AG04450 (cell line): ENCODE measurements around the gene MEGF6. TPM values are rescaled to one million over a fixed set of nuclear protein-coding genes. Genes with fewer than 3 reads are reported as not detected.

Experiments used
- CTCF ChIA-PET: fragments of 300-600, 350-600 bp; formaldehyde crosslinking; extraction: SDS; loops from one replicate; lab custom pipeline; 2022; ENCODE audit warnings: antibody characterized with exemption, inconsistent platforms; lab: Charles Lee
- POLR2A ChIA-PET: fragments of 350-600 bp; formaldehyde crosslinking; extraction: SDS; loops from one replicate; lab custom pipeline; 2021; ENCODE audit warnings: antibody characterized with exemption, inconsistent platforms; lab: Yijun Ruan, JAX
- DNase-seq: peaks from one replicate; pipeline ENCODE4 v3.0.0-alpha.2; 2011; ENCODE audit warnings: low read depth, low spot score
- H3K27ac ChIP-seq: one replicate; pipeline ENCODE4 v1.5.1; 2012; ENCODE audit warnings: low read depth, low read length, control low read depth
- H3K27me3 ChIP-seq: one replicate; pipeline ENCODE4 v1.6.0; 2012; ENCODE audit warnings: low read length; ENCODE audit not compliant: control insufficient read depth, insufficient read depth
- H3K4me3 ChIP-seq: 2 replicates; pipeline ENCODE4 v1.5.1; 2011; ENCODE audit warnings: mild to moderate bottlenecking, low read depth, low read length, control low read depth
- H3K9me3 ChIP-seq: 2 replicates; pipeline ENCODE4 v1.5.1; 2012; ENCODE audit warnings: low read length; ENCODE audit not compliant: control insufficient read depth, insufficient read depth
- CTCF ChIP-seq: IDR thresholded peaks from 2 replicates; pipeline ENCODE4 v1.5.1; 2011; ENCODE audit warnings: low read depth, low read length, control low read depth, inconsistent platforms
- polyA plus RNA-seq: library from polyadenylated mRNA; depleted of rRNA; stranded (reverse); fragments of >200 nt; gene quantifications from 2 replicates; pipeline ENCODE4 v1.2.3, GENCODE V29; 2011

Gene MEGF6
- polyA plus RNA-seq, 1 experiment, result 0.45 TPM

GRCh38 chr1:3614755-3615742, 3.7 kb upstream of the MEGF6 start:
- Histone ChIP-seq H3K9me3 (no peaks in the 10 kb centered on the region; the same call in 1 of the 2 replicates), H3K4me3 (no peak overlapping the region), H3K27me3 (peaks cover 28% of the 10 kb centered on the region), H3K27ac (no peak overlapping the region)
- POLR2A ChIA-PET, result no interaction called here
- TF ChIP-seq CTCF, result peak; percentile 60
- no peak for DNase-seq
- CTCF ChIA-PET, result interaction anchor here (0.5 to 2.1 kb wide), 10 partner anchors 11 to 123 kb away, joined by 3 to 9 read pairs (median 3); no protein-coding TSS in a partner anchor

- CTCF ChIA-PET, result no interaction called here
- H3K9me3 ChIP-seq, result no peaks in the 10 kb centered on the region; the same call in 1 of the 2 replicates
- no peak overlapping the region for H3K4me3 ChIP-seq
- TF ChIP-seq CTCF, result no peak
- POLR2A ChIA-PET, result no interaction called here
- DNase-seq, result no peak
- peaks cover 45% of the 10 kb centered on the region for H3K27me3 ChIP-seq
- no peak overlapping the region for H3K27ac ChIP-seq
These were observed 815 bp upstream of the MEGF6 start for GRCh38 chr1:3612123-3612522.

GRCh38 chr1:3610527-3611169, 660 bp downstream of the MEGF6 start:
- no peak overlapping the region for H3K27ac ChIP-seq
- ChIA-PET POLR2A (no interaction called here), CTCF (no interaction called here)
- no peak overlapping the region; the same call in 1 of the 2 replicates for H3K4me3 ChIP-seq
- H3K27me3 ChIP-seq, result peaks cover 42% of the 10 kb centered on the region
- H3K9me3 ChIP-seq, result no peaks in the 10 kb centered on the region; the same call in 1 of the 2 replicates
- TF ChIP-seq CTCF, result no peak
- DNase-seq, result no peak

- Histone ChIP-seq H3K9me3 (no peaks in the 10 kb centered on the region; the same call in 1 of the 2 replicates), H3K27me3 (peaks cover 44% of the 10 kb centered on the region), H3K27ac (no peak overlapping the region), H3K4me3 (no peak overlapping the region)
- TF ChIP-seq CTCF, result no peak
- ChIA-PET CTCF (no interaction called here), POLR2A (no interaction called here)
- DNase-seq, result no peak
These were observed 1.4 kb downstream of the MEGF6 start for GRCh38 chr1:3609769-3610526.
